H1 (cell line): Measurements from ENCODE around the gene OR56A5. TPM values are rescaled to one million over a fixed set of nuclear protein-coding genes. Genes with fewer than 3 reads are reported as not detected.
A peak's percentile ranks its signal among the peaks of the same experiment; 100 is the strongest.

Experiments
- CTCF ChIA-PET: fragments of 300-600 bp; sonication (Branson Sonifier 250); formaldehyde crosslinking; loops from one replicate; lab custom pipeline; 2021; ENCODE audit not compliant: partially characterized antibody; lab: Charles Lee
- POLR2A ChIA-PET: fragments of 300-600 bp; sonication (Branson Sonifier 250); formaldehyde crosslinking; loops from one replicate; lab custom pipeline; 2021; ENCODE audit warnings: inconsistent platforms; ENCODE audit not compliant: partially characterized antibody; lab: Charles Lee
- DNase-seq, 2 experiments: peaks; one replicate each; pipeline versions ENCODE4 v3.0.0 to v3.0.0-alpha.2; 2010 to 2022; ENCODE audit warnings: low spot score in 2 of 2, low read depth in 1 of 2, mixed read lengths in 1 of 2
- FAIRE-seq: peaks from 2 replicates; lab custom pipeline; 2011; peaks lifted over from hg19 to GRCh38; lab: Jason Lieb, UNC
- H2AFZ ChIP-seq: 2 replicates; pipeline ENCODE4 v1.8.1; 2012; ENCODE audit warnings: low read length, inconsistent platforms
- H2AK5ac ChIP-seq: 2 replicates; pipeline ENCODE4 v1.6.1; 2013; ENCODE audit warnings: low read depth, low read length
- H2BK120ac ChIP-seq: replicated peaks from 2 replicates; pipeline ENCODE3; 2013; ENCODE audit warnings: low read depth, low read length, inconsistent platforms
- H2BK12ac ChIP-seq: 2 replicates; pipeline ENCODE4 v1.6.1; 2013; ENCODE audit warnings: low read depth, low read length
- H2BK15ac ChIP-seq: 2 replicates; pipeline ENCODE4 v1.6.1; 2013; ENCODE audit warnings: low read length
- H2BK20ac ChIP-seq: 2 replicates; pipeline ENCODE4 v1.6.1; 2013; ENCODE audit warnings: low read length
- H2BK5ac ChIP-seq: 2 replicates; pipeline ENCODE4 v1.6.1; 2013; ENCODE audit warnings: low read depth, low read length
- H3K14ac ChIP-seq: 2 replicates; pipeline ENCODE4 v1.6.1; 2013; ENCODE audit warnings: inconsistent platforms; ENCODE audit not compliant: insufficient read length
- H3K18ac ChIP-seq: 2 replicates; pipeline ENCODE4 v1.6.1; 2013; ENCODE audit warnings: low read length; ENCODE audit errors: extremely low read depth
- H3K23ac ChIP-seq: 2 replicates; pipeline ENCODE4 v1.6.1; 2013; ENCODE audit warnings: inconsistent platforms; ENCODE audit not compliant: insufficient read length
- H3K23me2 ChIP-seq: 2 replicates; pipeline ENCODE4 v1.6.1; 2013; ENCODE audit warnings: low read depth, low read length
- H3K27ac ChIP-seq: 2 replicates; pipeline ENCODE4 v1.6.1; 2011; ENCODE audit warnings: low read depth, low read length, inconsistent platforms
- H3K27me3 ChIP-seq, 4 experiments: replicated peaks in 1 of 4; 1 replicate in 1 of 4; 2 replicates in 3 of 4; pipeline versions ENCODE4 v1.6.1 to v1.8.1; 2011 to 2013; ENCODE audit warnings: low read length in 3 of 4, mild to moderate bottlenecking in 3 of 4, inconsistent platforms in 2 of 4, mixed read lengths in 2 of 4, moderate library complexity in 1 of 4; ENCODE audit not compliant: control insufficient read depth in 3 of 4, insufficient read depth in 3 of 4; ENCODE audit errors: extremely low read depth in 1 of 4
- H3K36me3 ChIP-seq, 4 experiments: 2 replicates each; pipeline versions ENCODE4 v1.6.1 to v1.8.1; 2011 to 2013; ENCODE audit warnings: mild to moderate bottlenecking in 4 of 4, low read length in 3 of 4, moderate library complexity in 2 of 4, control low read depth in 1 of 4, inconsistent platforms in 1 of 4; ENCODE audit not compliant: insufficient read depth in 4 of 4, control insufficient read depth in 2 of 4
- H3K4ac ChIP-seq: replicated peaks from 2 replicates; pipeline ENCODE3; 2013; ENCODE audit warnings: low read length, low read depth, mixed read lengths, inconsistent platforms; ENCODE audit not compliant: insufficient read length
- H3K4me1 ChIP-seq, 4 experiments: replicated peaks in 1 of 4; 1 replicate in 1 of 4; 2 replicates in 3 of 4; pipeline versions ENCODE4 v1.6.1 to v1.8.1; 2011 to 2013; ENCODE audit warnings: low read length in 3 of 4, inconsistent platforms in 2 of 4, mixed read lengths in 1 of 4; ENCODE audit not compliant: insufficient read depth in 4 of 4, control insufficient read depth in 3 of 4
- H3K4me2 ChIP-seq, 2 experiments: 2 replicates each; pipeline versions ENCODE4 v1.6.1 to v1.8.1; 2011 to 2013; ENCODE audit warnings: low read depth in 2 of 2, low read length in 2 of 2, control low read depth in 1 of 2, inconsistent platforms in 1 of 2, mild to moderate bottlenecking in 1 of 2; ENCODE audit not compliant: insufficient read depth in 1 of 2
- H3K4me3 ChIP-seq, 4 experiments: fragments of 200-600, 300-600 bp in 1 of 4; sonication (generic), shearing (Covaris generic), sonication (Bioruptor Twin) in 1 of 4; 2 replicates each; pipeline versions ENCODE4 v1.5.1 to v1.8.1; 2011 to 2016; ENCODE audit warnings: low read length in 4 of 4, low read depth in 3 of 4, control low read depth in 2 of 4, inconsistent platforms in 2 of 4, mild to moderate bottlenecking in 2 of 4, mixed read lengths in 1 of 4, moderate library complexity in 1 of 4; ENCODE audit not compliant: insufficient read depth in 2 of 4; ENCODE audit errors: extremely low read depth in 1 of 4
- H3K56ac ChIP-seq: replicated peaks from 2 replicates; pipeline ENCODE3; 2013; ENCODE audit warnings: low read depth, mild to moderate bottlenecking, mixed read lengths, low read length, inconsistent platforms; ENCODE audit not compliant: insufficient read length
- H3K79me1 ChIP-seq: 2 replicates; pipeline ENCODE4 v1.6.1; 2013; ENCODE audit warnings: low read depth, low read length, control low read depth
- H3K79me2 ChIP-seq, 2 experiments: 2 replicates each; pipeline versions ENCODE4 v1.6.1 to v1.8.1; 2012 to 2013; ENCODE audit warnings: low read length in 2 of 2, mild to moderate bottlenecking in 2 of 2, inconsistent platforms in 1 of 2; ENCODE audit not compliant: insufficient read depth in 2 of 2, control insufficient read depth in 1 of 2
- H3K9ac ChIP-seq, 4 experiments: replicated peaks in 1 of 4; 1 replicate in 1 of 4; 2 replicates in 3 of 4; pipeline versions ENCODE4 v1.6.1 to v1.8.1; 2011 to 2013; ENCODE audit warnings: low read depth in 3 of 4, low read length in 3 of 4, control low read depth in 2 of 4, mild to moderate bottlenecking in 2 of 4, moderate library complexity in 2 of 4, inconsistent platforms in 1 of 4; ENCODE audit errors: extremely low read depth in 1 of 4
- H3K9me3 ChIP-seq, 2 experiments: 2 replicates each; pipeline versions ENCODE4 v1.6.1 to v1.8.1; 2012 to 2013; ENCODE audit warnings: mild to moderate bottlenecking in 2 of 2, moderate library complexity in 2 of 2, control low read depth in 1 of 2, inconsistent platforms in 1 of 2, low read depth in 1 of 2, low read length in 1 of 2, mixed read lengths in 1 of 2; ENCODE audit not compliant: insufficient read depth in 2 of 2
- H4K20me1 ChIP-seq, 2 experiments: replicated peaks in 1 of 2; 2 replicates each; pipeline versions ENCODE3 to v1.8.1; 2011 to 2013; ENCODE audit warnings: inconsistent platforms in 2 of 2, low read length in 2 of 2, mild to moderate bottlenecking in 1 of 2; ENCODE audit not compliant: insufficient read depth in 2 of 2, control insufficient read depth in 1 of 2
- H4K5ac ChIP-seq: 2 replicates; pipeline ENCODE4 v1.6.1; 2013; ENCODE audit warnings: low read length, low read depth, mixed read lengths, inconsistent platforms; ENCODE audit not compliant: insufficient read length
- H4K8ac ChIP-seq: 2 replicates; pipeline ENCODE4 v1.8.0; 2013; ENCODE audit warnings: mild to moderate bottlenecking, moderate library complexity, low read length, inconsistent platforms; ENCODE audit not compliant: insufficient read depth; ENCODE audit errors: extremely low read depth
- H4K91ac ChIP-seq: replicated peaks from 2 replicates; pipeline ENCODE3; 2013; ENCODE audit warnings: low read length, mixed read lengths, inconsistent platforms; ENCODE audit not compliant: insufficient read length
- ATF2 ChIP-seq: IDR thresholded peaks from 2 replicates; pipeline ENCODE4 v1.6.1; 2012; ENCODE audit warnings: low read length, inconsistent platforms
- BACH1 ChIP-seq: IDR thresholded peaks from 2 replicates; pipeline ENCODE4 v1.6.1; 2012; ENCODE audit warnings: low read length, improper control_type of control experiment
- CBX8 ChIP-seq: fragments of 300-800, 300-1000 bp; sonication (generic); IDR thresholded peaks from 2 replicates; pipeline ENCODE4 v1.7.1; 2016; ENCODE audit warnings: low read depth, low read length, borderline replicate concordance
- CEBPB ChIP-seq: IDR thresholded peaks from 2 replicates; pipeline ENCODE4 v1.6.1; 2012; ENCODE audit warnings: low read depth, low read length
- GTF2F1 ChIP-seq: IDR thresholded peaks from 2 replicates; pipeline ENCODE4 v1.6.1; 2012; ENCODE audit warnings: low read depth, low read length, improper control_type of control experiment, borderline replicate concordance
- JUND ChIP-seq: IDR thresholded peaks from 2 replicates; pipeline ENCODE4 v1.6.1; 2011; ENCODE audit warnings: mild to moderate bottlenecking, improper control_type of control experiment, low read length
- MAFK ChIP-seq: IDR thresholded peaks from 2 replicates; pipeline ENCODE4 v1.6.1; 2012; ENCODE audit warnings: low read depth, mild to moderate bottlenecking, improper control_type of control experiment, low read length
- POLR2A ChIP-seq, 2 experiments: IDR thresholded peaks; 1 replicate in 1 of 2; 2 replicates in 1 of 2; pipeline ENCODE4 v1.6.1; 2011; ENCODE audit warnings: low read depth in 2 of 2, low read length in 2 of 2, mild to moderate bottlenecking in 2 of 2; ENCODE audit errors: control extremely low read depth in 1 of 2
- RFX5 ChIP-seq: IDR thresholded peaks from 2 replicates; pipeline ENCODE4 v1.6.1; 2011; ENCODE audit warnings: low read depth, low read length, improper control_type of control experiment, borderline replicate concordance
- YY1 ChIP-seq: IDR thresholded peaks from 2 replicates; pipeline ENCODE4 v1.6.1; 2011; ENCODE audit warnings: low read depth, mild to moderate bottlenecking, low read length
- WGBS, 2 experiments: shearing (Covaris generic) in 1 of 2; methylation state at CpG; one replicate each; pipeline versions ENCODE4 v1.1.6 to v1.1.7; 2013 to 2015; ENCODE audit warnings: low lambda C conversion rate in 2 of 2, mixed read lengths in 2 of 2, inconsistent platforms in 1 of 2, low coverage in 1 of 2, missing lambda C conversion rate in 1 of 2; ENCODE audit not compliant: insufficient replicate concordance in 2 of 2, insufficient coverage in 1 of 2, insufficient read length in 1 of 2; ENCODE audit errors: extremely low coverage in 1 of 2, missing lambda C conversion rate in 1 of 2; 5-methylcytosine and 5-hydroxymethylcytosine counted together
- polyA plus RNA-seq, 7 experiments: library from polyadenylated mRNA; depleted of rRNA in 3 of 7; stranded (reverse) in 5 of 7; unstranded in 2 of 7; fragments of >200 nt in 5 of 7; fragments of 200-250 nt in 2 of 7; gene quantifications; 1 replicate in 5 of 7; 2 replicates in 1 of 7; 4 replicates in 1 of 7; pipeline versions ENCODE4 v1.2.1 to v1.2.3, GENCODE V29; 2011 to 2013; ENCODE audit warnings: missing spikeins in 2 of 7, mixed read lengths in 2 of 7
- total RNA-seq: library from RNA; stranded (reverse); fragmentation: NEBNext Ultra II Directional; extraction: Animal tissue kit (Norgen Biotek cat#: 25700); gene quantifications from 2 replicates; pipeline ENCODE4 v1.2.1, GENCODE V29; 2021
- TF ChIP-seq, protein P1 (sequence below): IDR thresholded peaks from 2 replicates; pipeline ENCODE4 v1.6.1; 2012; ENCODE audit warnings: inconsistent platforms

The OR56A5 gene
- total and polyA plus RNA-seq, 2 of the 8 experiments (the other 6 are each of a cell fraction or from before 2014, with no cell fraction given) = 0.14 TPM; not detected in 1

DNA sequence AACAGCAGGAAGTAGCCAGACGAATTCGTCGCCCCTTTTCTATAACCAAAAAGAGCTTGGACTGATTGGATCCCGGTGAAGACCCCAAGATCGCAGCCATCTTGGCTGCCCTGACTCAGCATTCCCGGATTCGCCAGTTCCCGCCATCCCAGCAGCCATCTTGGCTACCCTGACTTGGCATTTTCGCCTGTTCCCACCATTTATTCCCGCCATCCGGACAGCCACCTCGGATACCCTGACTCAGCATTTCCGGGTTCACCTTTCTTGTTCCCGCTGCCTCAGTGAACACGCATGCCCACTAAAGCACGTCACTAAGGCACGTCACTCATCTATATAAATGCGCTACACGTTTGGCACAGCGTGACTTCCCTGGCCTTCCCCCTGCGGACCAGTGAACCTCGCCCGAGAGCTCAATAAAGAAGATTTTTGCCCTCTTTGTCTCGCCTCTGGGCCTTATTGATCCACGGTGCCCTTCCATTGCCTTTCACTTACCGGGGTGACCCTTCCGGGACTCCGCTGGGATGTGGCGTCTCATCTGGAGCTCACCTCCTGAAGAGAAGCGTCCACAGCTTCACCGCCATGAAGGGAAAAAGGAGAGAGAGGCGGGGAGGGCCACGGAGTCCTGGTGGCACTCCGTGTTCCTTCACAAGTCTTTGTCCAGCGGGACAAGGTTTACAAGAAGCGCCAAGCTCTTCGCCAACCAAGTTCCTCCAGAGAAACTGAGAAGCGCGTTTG is 30.3 kb downstream of the OR56A5 start:
- Histone ChIP-seq H3K18ac (no peak overlapping the region), H3K23me2 (no peaks in the 10 kb centered on the region), H4K5ac (no peak overlapping the region), H3K9me3 (no peaks in the 10 kb centered on the region; a peak in 1 of 4 replicates), H4K8ac (no peak overlapping the region), H3K14ac (no peak overlapping the region), H2AK5ac (no peak overlapping the region), H3K4me2 (no peak overlapping the region), H2BK5ac (no peak overlapping the region), H3K4me1 (no peaks in the 10 kb centered on the region), H4K91ac (no peak overlapping the region), H2BK20ac (no peak overlapping the region), H2AFZ (no peak overlapping the region), H3K27ac (no peak overlapping the region), H3K79me2 (no peaks in the 10 kb centered on the region), H3K79me1 (no peaks in the 10 kb centered on the region), H3K4ac (no peak overlapping the region), H3K23ac (no peak overlapping the region), H2BK120ac (no peak overlapping the region), H4K20me1 (no peaks in the 10 kb centered on the region), H3K36me3 (no peaks in the 10 kb centered on the region), H3K9ac (no peak overlapping the region), H2BK12ac (no peak overlapping the region), H3K4me3 (no peak overlapping the region), H2BK15ac (no peak overlapping the region), H3K27me3 (no peaks in the 10 kb centered on the region), H3K56ac (no peak overlapping the region)
- 96% methylated on average over 39 of the region's 39 CpGs; no CpG with 5 or more reads in 1 of the 2 experiments for WGBS, 2 experiments
- POLR2A ChIA-PET = no interaction called here
- no peak for DNase-seq
- CTCF ChIA-PET = interaction anchor here (1.6 to 1.7 kb wide), 2 partner anchors 15 to 54 kb away, joined by 4 to 6 read pairs; no protein-coding TSS in a partner anchor
- FAIRE-seq = no peak
- TF ChIP-seq YY1 (no peak), POLR2A (IDR thresholded peaks at IDR 0.05; ENCODE audit: control extremely low read depth in 1 of 2, low read depth in 2 of 2, low read length in 2 of 2) (no peak), CEBPB (no peak), ATF2 (no peak), RFX5 (no peak), CBX8 (no peak), BACH1 (peak; percentile 82; the same call in 1 of the 2 replicates), JUND (no peak), MAFK (peak; percentile 51; the same call in 1 of the 2 replicates), GTF2F1 (no peak)
- TF ChIP-seq, protein P1, sequence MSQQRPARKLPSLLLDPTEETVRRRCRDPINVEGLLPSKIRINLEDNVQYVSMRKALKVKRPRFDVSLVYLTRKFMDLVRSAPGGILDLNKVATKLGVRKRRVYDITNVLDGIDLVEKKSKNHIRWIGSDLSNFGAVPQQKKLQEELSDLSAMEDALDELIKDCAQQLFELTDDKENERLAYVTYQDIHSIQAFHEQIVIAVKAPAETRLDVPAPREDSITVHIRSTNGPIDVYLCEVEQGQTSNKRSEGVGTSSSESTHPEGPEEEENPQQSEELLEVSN = no peak
